Endodermal cell (in vitro differentiated cells): ENCODE results near the gene PRKAR2B. TPM values are rescaled to one million over a fixed set of nuclear protein-coding genes. Genes with fewer than 3 reads are reported as not detected.

Experiments
- DNase-seq: peaks from one replicate; pipeline ENCODE4 v3.0.0-alpha.2; 2017
- H3K27ac ChIP-seq: 2 replicates; pipeline ENCODE4 v1.5.1; 2013; ENCODE audit warnings: mild to moderate bottlenecking, low read depth, low read length, moderate library complexity
- H3K27me3 ChIP-seq: 2 replicates; pipeline ENCODE4 v1.6.1; 2013; ENCODE audit warnings: mild to moderate bottlenecking, low read length, moderate library complexity; ENCODE audit not compliant: insufficient read depth, control insufficient read depth, poor library complexity, severe bottlenecking
- H3K36me3 ChIP-seq: 2 replicates; pipeline ENCODE4 v1.7.0; 2013; ENCODE audit warnings: mild to moderate bottlenecking, low read length, moderate library complexity; ENCODE audit not compliant: control insufficient read depth, insufficient read depth
- H3K4me1 ChIP-seq: one replicate; pipeline ENCODE4 v1.7.0; 2013; ENCODE audit warnings: low read length; ENCODE audit not compliant: control insufficient read depth, insufficient read depth
- H3K4me3 ChIP-seq: 2 replicates; pipeline ENCODE4 v1.5.1; 2013; ENCODE audit warnings: mild to moderate bottlenecking, low read length, moderate library complexity
- H3K9ac ChIP-seq: 2 replicates; pipeline ENCODE4 v1.6.1; 2013; ENCODE audit warnings: mild to moderate bottlenecking, low read length, moderate library complexity; ENCODE audit not compliant: poor library complexity, severe bottlenecking; ENCODE audit errors: extremely low read depth
- H3K9me3 ChIP-seq: 2 replicates; pipeline ENCODE4 v1.6.1; 2013; ENCODE audit warnings: mild to moderate bottlenecking, low read length, moderate library complexity; ENCODE audit not compliant: control insufficient read depth
- H3K27ac Mint-ChIP-seq: 2 replicates; pipeline ENCODE4 v1.8.0; 2020; ENCODE audit warnings: mixed read lengths
- H3K27me3 Mint-ChIP-seq: 2 replicates; pipeline ENCODE4 v1.8.0; 2021; ENCODE audit warnings: mild to moderate bottlenecking, mixed read lengths; ENCODE audit not compliant: insufficient read depth
- H3K36me3 Mint-ChIP-seq: 2 replicates; pipeline ENCODE4 v1.8.0; 2020; ENCODE audit warnings: low read depth, mixed read lengths
- H3K4me1 Mint-ChIP-seq: 2 replicates; pipeline ENCODE4 v1.8.0; 2020; ENCODE audit warnings: mixed read lengths
- H3K4me3 Mint-ChIP-seq: 2 replicates; pipeline ENCODE4 v1.8.0; 2020; ENCODE audit warnings: mild to moderate bottlenecking, moderate library complexity, mixed read lengths
- H3K9me3 Mint-ChIP-seq: 2 replicates; pipeline ENCODE4 v1.8.0; 2020; ENCODE audit warnings: mild to moderate bottlenecking, mixed read lengths
- CTCF ChIP-seq: fragments of 200-600 bp; sonication (generic); conservative IDR thresholded peaks from 2 replicates; pipeline ENCODE4 v1.5.0; 2021; ENCODE audit warnings: antibody characterized with exemption, mild to moderate bottlenecking
- WGBS, 2 experiments: methylation state at CpG; one replicate each; pipeline versions ENCODE4 v1.1.5 to v1.1.7; 2013; ENCODE audit warnings: missing lambda C conversion rate in 2 of 2, mixed read lengths in 1 of 2; ENCODE audit not compliant: insufficient coverage in 1 of 2, insufficient read length in 1 of 2; 5-methylcytosine and 5-hydroxymethylcytosine counted together
- total RNA-seq, 2 donors: library from RNA; stranded (reverse); fragmentation: NEBNext Ultra II Directional in 1 of 2; extraction: Animal tissue kit (Norgen Biotek cat#: 25700) in 1 of 2; gene quantifications; 2 replicates in 1 of 2; 3 replicates in 1 of 2; pipeline ENCODE4 v1.2.1, GENCODE V29; 2021

PRKAR2B gene
- total RNA-seq, 2 donors from 2014 or later = 7.3 to 10.2 TPM

GRCh38 chr7:107113866-107114265 lies 69.4 kb downstream of the PRKAR2B start:
- no peaks in the 10 kb centered on the region for H3K4me1 Mint-ChIP-seq
- Histone ChIP-seq H3K9ac (no peak overlapping the region), H3K36me3 (no peaks in the 10 kb centered on the region), H3K9me3 (no peaks in the 10 kb centered on the region), H3K4me3 (no peak overlapping the region), H3K27me3 (no peaks in the 10 kb centered on the region), H3K4me1 (no peaks in the 10 kb centered on the region), H3K27ac (no peak overlapping the region)
- H3K27me3 Mint-ChIP-seq = no peaks in the 10 kb centered on the region
- no peak for TF ChIP-seq CTCF
- no peak for DNase-seq
- H3K9me3 Mint-ChIP-seq = no peaks in the 10 kb centered on the region
- WGBS, 2 experiments = 89 to 96% methylated on average over 4 of the region's 5 CpGs
- no peak overlapping the region for H3K27ac Mint-ChIP-seq
- no peak overlapping the region for H3K4me3 Mint-ChIP-seq
- H3K36me3 Mint-ChIP-seq = no peaks in the 10 kb centered on the region

GRCh38 chr7:107115114-107115513 lies 70.6 kb downstream of the PRKAR2B start:
- Histone ChIP-seq H3K4me3 (no peak overlapping the region), H3K9ac (no peak overlapping the region), H3K36me3 (no peaks in the 10 kb centered on the region), H3K9me3 (no peaks in the 10 kb centered on the region), H3K27ac (no peak overlapping the region), H3K4me1 (no peaks in the 10 kb centered on the region), H3K27me3 (no peaks in the 10 kb centered on the region)
- no peaks in the 10 kb centered on the region for H3K9me3 Mint-ChIP-seq
- H3K4me1 Mint-ChIP-seq = no peaks in the 10 kb centered on the region
- no peak overlapping the region for H3K4me3 Mint-ChIP-seq
- no peak for TF ChIP-seq CTCF
- 86 to 100% methylated on average over 2 to 3 of the region's 3 CpGs for WGBS, 2 experiments
- H3K36me3 Mint-ChIP-seq = no peaks in the 10 kb centered on the region
- no peaks in the 10 kb centered on the region for H3K27me3 Mint-ChIP-seq
- no peak overlapping the region for H3K27ac Mint-ChIP-seq
- DNase-seq = no peak

GRCh38 chr7:107115762-107116540 lies 71.4 kb downstream of the PRKAR2B start:
- Mint-ChIP-seq H3K36me3 (no peaks in the 10 kb centered on the region), H3K27ac (no peak overlapping the region), H3K27me3 (no peaks in the 10 kb centered on the region), H3K4me3 (no peak overlapping the region), H3K9me3 (no peaks in the 10 kb centered on the region), H3K4me1 (no peaks in the 10 kb centered on the region)
- Histone ChIP-seq H3K27me3 (no peaks in the 10 kb centered on the region), H3K9me3 (no peaks in the 10 kb centered on the region), H3K27ac (no peak overlapping the region), H3K9ac (no peak overlapping the region), H3K4me1 (no peaks in the 10 kb centered on the region), H3K36me3 (no peaks in the 10 kb centered on the region), H3K4me3 (no peak overlapping the region)
- WGBS, 2 experiments = 87 to 95% methylated on average over 4 to 7 of the region's 7 CpGs
- TF ChIP-seq CTCF = no peak
- DNase-seq = no peak
